Stimulated activated naive B cell treated with anti-CD40 and anti-IgM and Interleukin-4, amounts not matched to agents 10 μg/mL and 1 μg/mL and 100 μg/mL, for 72 hours (primary cell): ENCODE results near the gene KNTC1.
A peak's percentile ranks its signal among the peaks of the same experiment; 100 is the strongest.

Experiments used
- ATAC-seq, 2 donors: fragments of 150-1000 bp; cut with Tn5 transposase; replicated peaks; 2 replicates each; pipeline ENCODE4 v1.10.0; 2021; ENCODE audit warnings: moderate library complexity in 1 of 2
- DNase-seq: peaks from one replicate; pipeline ENCODE4 v3.0.0; 2021
- H3K27ac Mint-ChIP-seq: one replicate; pipeline ENCODE4 v1.8.0; 2022; ENCODE audit warnings: mild to moderate bottlenecking, mixed read lengths
- H3K27me3 Mint-ChIP-seq, 2 donors: one replicate each; pipeline ENCODE4 v1.8.0; 2022; ENCODE audit warnings: mixed read lengths in 2 of 2
- H3K36me3 Mint-ChIP-seq, 2 donors: one replicate each; pipeline ENCODE4 v1.8.0; 2022; ENCODE audit warnings: mixed read lengths in 2 of 2, mild to moderate bottlenecking in 1 of 2
- H3K4me1 Mint-ChIP-seq, 2 donors: one replicate each; pipeline ENCODE4 v1.8.0; 2022; ENCODE audit warnings: mixed read lengths in 2 of 2, mild to moderate bottlenecking in 1 of 2
- H3K4me3 Mint-ChIP-seq, 2 donors: one replicate each; pipeline ENCODE4 v1.8.0; 2022; ENCODE audit warnings: mild to moderate bottlenecking in 2 of 2, mixed read lengths in 2 of 2, moderate library complexity in 1 of 2
- H3K9me3 Mint-ChIP-seq, 2 donors: one replicate each; pipeline ENCODE4 v1.8.0; 2022; ENCODE audit warnings: mixed read lengths in 2 of 2, mild to moderate bottlenecking in 1 of 2

KNTC1 gene

GRCh38 chr12:122665349-122665748 is 138.3 kb downstream of the KNTC1 start:
- no peak for ATAC-seq
- Mint-ChIP-seq H3K36me3 (peaks cover 0 to 2% of the 10 kb centered on the region in 2 donors), H3K27ac (no peak overlapping the region)

GRCh38 chr12:122665759-122666158 is 138.7 kb downstream of the KNTC1 start:
- H3K27me3 Mint-ChIP-seq, result no peaks in the 10 kb centered on the region
- H3K36me3 Mint-ChIP-seq, result peaks cover 0 to 2% of the 10 kb centered on the region in 2 donors
- no peak overlapping the region for H3K27ac Mint-ChIP-seq
- H3K4me1 Mint-ChIP-seq, result no peaks in the 10 kb centered on the region
- no peak overlapping the region for H3K4me3 Mint-ChIP-seq
- H3K9me3 Mint-ChIP-seq, result peaks cover 0 to 4% of the 10 kb centered on the region in 2 donors
- DNase-seq (no peak), ATAC-seq (no peak)

More at GRCh38 chr12:122665349-122665748, 138.3 kb downstream of the KNTC1 start:
- no peak for DNase-seq
- peaks cover 0 to 4% of the 10 kb centered on the region in 2 donors for H3K9me3 Mint-ChIP-seq
- no peak overlapping the region for H3K4me3 Mint-ChIP-seq
- no peaks in the 10 kb centered on the region for H3K4me1 Mint-ChIP-seq
- no peaks in the 10 kb centered on the region for H3K27me3 Mint-ChIP-seq

GRCh38 chr12:122668268-122668667 is 141.2 kb downstream of the KNTC1 start:
- peak in 1 of 2 donors; percentile 33 for ATAC-seq
- Mint-ChIP-seq H3K27ac (no peak overlapping the region), H3K36me3 (no peaks in the 10 kb centered on the region), H3K27me3 (no peaks in the 10 kb centered on the region), H3K4me3 (no peak overlapping the region), H3K4me1 (peaks cover 0 to 6% of the 10 kb centered on the region in 2 donors), H3K9me3 (peaks cover 0 to 4% of the 10 kb centered on the region in 2 donors)
- no peak for DNase-seq

- no peak for ATAC-seq
- H3K36me3 Mint-ChIP-seq, result no peaks in the 10 kb centered on the region
- DNase-seq, result no peak
- H3K27ac Mint-ChIP-seq, result no peak overlapping the region
- no peaks in the 10 kb centered on the region for H3K27me3 Mint-ChIP-seq
- no peak overlapping the region for H3K4me3 Mint-ChIP-seq
- peaks cover 0 to 6% of the 10 kb centered on the region in 2 donors for H3K4me1 Mint-ChIP-seq
- H3K9me3 Mint-ChIP-seq, result peaks cover 0 to 4% of the 10 kb centered on the region in 2 donors
These were observed 142.5 kb downstream of the KNTC1 start for GRCh38 chr12:122669397-122670070.

- Mint-ChIP-seq H3K9me3 (peaks cover 0 to 4% of the 10 kb centered on the region in 2 donors), H3K4me3 (no peak overlapping the region), H3K36me3 (no peaks in the 10 kb centered on the region), H3K27ac (no peak overlapping the region), H3K4me1 (peaks cover 0 to 6% of the 10 kb centered on the region in 2 donors), H3K27me3 (peaks cover 0 to 4% of the 10 kb centered on the region in 2 donors)
- ATAC-seq (no peak), DNase-seq (no peak)
These were observed 145.5 kb downstream of the KNTC1 start for GRCh38 chr12:122672515-122672914.
